HUES64 (cell line): ENCODE results near the gene MACROD2.
A peak's percentile ranks its signal among the peaks of the same experiment; 100 is the strongest.

Experiments
- H3K27ac ChIP-seq: 2 replicates; pipeline ENCODE4 v1.7.0; 2013; ENCODE audit warnings: low read depth, low read length, inconsistent platforms
- H3K27me3 ChIP-seq: 2 replicates; pipeline ENCODE4 v1.6.1; 2013; ENCODE audit warnings: mild to moderate bottlenecking, low read length; ENCODE audit not compliant: insufficient read depth
- H3K36me3 ChIP-seq: 2 replicates; pipeline ENCODE4 v1.6.1; 2013; ENCODE audit warnings: mild to moderate bottlenecking, low read length; ENCODE audit not compliant: insufficient read depth
- H3K4me1 ChIP-seq: 2 replicates; pipeline ENCODE4 v1.6.1; 2013; ENCODE audit warnings: mild to moderate bottlenecking, low read length, moderate library complexity; ENCODE audit not compliant: insufficient read depth
- H3K4me3 ChIP-seq: 2 replicates; pipeline ENCODE4 v1.5.1; 2013; ENCODE audit warnings: mild to moderate bottlenecking, low read length, moderate library complexity
- H3K9ac ChIP-seq: 2 replicates; pipeline ENCODE4 v1.6.1; 2013; ENCODE audit warnings: mild to moderate bottlenecking, low read depth, low read length
- H3K9me3 ChIP-seq: 2 replicates; pipeline ENCODE4 v1.6.1; 2013; ENCODE audit warnings: low read depth, low read length; ENCODE audit not compliant: insufficient read depth
- WGBS: fragments of 150-250, 120-280 bp; methylation state at CpG from one replicate; pipeline ENCODE4 v1.1.7; 2013; ENCODE audit warnings: missing lambda C conversion rate; 5-methylcytosine and 5-hydroxymethylcytosine counted together

Gene MACROD2

GRCh38 chr20:15889514-15890256 lies 1894.4 kb downstream of the MACROD2 start:
- H3K27ac ChIP-seq: peak overlapping the region; percentile 66; the same call in 1 of the 2 replicates

GRCh38 chr20:15890407-15890982 lies 1895.2 kb downstream of the MACROD2 start:
- no peak overlapping the region for H3K4me3 ChIP-seq
- peaks cover 9% of the 10 kb centered on the region; the same call in 1 of the 2 replicates for H3K9me3 ChIP-seq
- no peaks in the 10 kb centered on the region for H3K27me3 ChIP-seq
- H3K36me3 ChIP-seq: no peaks in the 10 kb centered on the region
- peaks cover 15% of the 10 kb centered on the region for H3K4me1 ChIP-seq
- H3K27ac ChIP-seq: no peak overlapping the region
- no peak overlapping the region for H3K9ac ChIP-seq
- 92% methylated on average over 4 of the region's 4 CpGs for WGBS

More at GRCh38 chr20:15889514-15890256, 1894.4 kb downstream of the MACROD2 start:
- no peaks in the 10 kb centered on the region for H3K27me3 ChIP-seq
- H3K9ac ChIP-seq: no peak overlapping the region
- H3K4me3 ChIP-seq: no peak overlapping the region
- H3K9me3 ChIP-seq: peaks cover 9% of the 10 kb centered on the region; the same call in 1 of the 2 replicates
- H3K4me1 ChIP-seq: peaks cover 15% of the 10 kb centered on the region
- H3K36me3 ChIP-seq: no peaks in the 10 kb centered on the region

- Histone ChIP-seq H3K9ac (no peak overlapping the region), H3K4me1 (no peaks in the 10 kb centered on the region), H3K27ac (no peak overlapping the region), H3K4me3 (no peak overlapping the region), H3K9me3 (no peaks in the 10 kb centered on the region), H3K27me3 (no peaks in the 10 kb centered on the region), H3K36me3 (no peaks in the 10 kb centered on the region)
- WGBS: 94% methylated on average over 5 of the region's 5 CpGs
Measured at GRCh38 chr20:15895126-15895525, 1899.8 kb downstream of the MACROD2 start.

GRCh38 chr20:15895560-15896084 lies 1900.3 kb downstream of the MACROD2 start:
- no peaks in the 10 kb centered on the region for H3K4me1 ChIP-seq
- no peak overlapping the region for H3K4me3 ChIP-seq
- H3K27me3 ChIP-seq: no peaks in the 10 kb centered on the region
- no peaks in the 10 kb centered on the region for H3K9me3 ChIP-seq
- no peak overlapping the region for H3K9ac ChIP-seq
- 80% methylated on average over 6 of the region's 6 CpGs for WGBS
- no peak overlapping the region for H3K27ac ChIP-seq
- no peaks in the 10 kb centered on the region for H3K36me3 ChIP-seq

- 100% methylated on average over 1 of the region's 4 CpGs for WGBS
- no peaks in the 10 kb centered on the region for H3K9me3 ChIP-seq
- no peak overlapping the region for H3K27ac ChIP-seq
- H3K36me3 ChIP-seq: no peaks in the 10 kb centered on the region
- H3K9ac ChIP-seq: no peak overlapping the region
- no peaks in the 10 kb centered on the region for H3K4me1 ChIP-seq
- no peaks in the 10 kb centered on the region for H3K27me3 ChIP-seq
- no peak overlapping the region for H3K4me3 ChIP-seq
Measured at GRCh38 chr20:15899967-15900366, 1904.7 kb downstream of the MACROD2 start.

GRCh38 chr20:15900443-15900842 lies 1905.1 kb downstream of the MACROD2 start:
- Histone ChIP-seq H3K9ac (no peak overlapping the region), H3K36me3 (no peaks in the 10 kb centered on the region), H3K9me3 (no peaks in the 10 kb centered on the region), H3K4me3 (no peak overlapping the region), H3K27me3 (no peaks in the 10 kb centered on the region), H3K4me1 (no peaks in the 10 kb centered on the region), H3K27ac (no peak overlapping the region)
- 90% methylated on average over 1 of the region's 1 CpG for WGBS

- Histone ChIP-seq H3K9ac (no peak overlapping the region), H3K4me3 (no peak overlapping the region), H3K9me3 (no peaks in the 10 kb centered on the region), H3K36me3 (no peaks in the 10 kb centered on the region), H3K27ac (no peak overlapping the region), H3K27me3 (no peaks in the 10 kb centered on the region), H3K4me1 (no peaks in the 10 kb centered on the region)
- WGBS: 83% methylated on average over 9 of the region's 9 CpGs
Measured at GRCh38 chr20:15902493-15902892, 1907.2 kb downstream of the MACROD2 start.

GRCh38 chr20:15905661-15906060 lies 1910.3 kb downstream of the MACROD2 start:
- H3K27me3 ChIP-seq: no peaks in the 10 kb centered on the region
- 95% methylated on average over 3 of the region's 3 CpGs for WGBS
- H3K27ac ChIP-seq: no peak overlapping the region
- no peaks in the 10 kb centered on the region for H3K9me3 ChIP-seq
- H3K36me3 ChIP-seq: no peaks in the 10 kb centered on the region
- H3K4me1 ChIP-seq: no peaks in the 10 kb centered on the region
- no peak overlapping the region for H3K9ac ChIP-seq
- H3K4me3 ChIP-seq: no peak overlapping the region

- Histone ChIP-seq H3K4me1 (no peaks in the 10 kb centered on the region), H3K9ac (no peak overlapping the region), H3K36me3 (no peaks in the 10 kb centered on the region), H3K27me3 (no peaks in the 10 kb centered on the region), H3K27ac (no peak overlapping the region), H3K4me3 (no peak overlapping the region), H3K9me3 (no peaks in the 10 kb centered on the region)
- 97% methylated on average over 2 of the region's 2 CpGs for WGBS
Measured at GRCh38 chr20:15909995-15910394, 1914.7 kb downstream of the MACROD2 start.

GRCh38 chr20:15911581-15911980 lies 1916.3 kb downstream of the MACROD2 start:
- Histone ChIP-seq H3K27me3 (no peaks in the 10 kb centered on the region), H3K27ac (no peak overlapping the region), H3K4me1 (peaks cover 3% of the 10 kb centered on the region; the same call in 1 of the 2 replicates), H3K9me3 (no peaks in the 10 kb centered on the region), H3K9ac (no peak overlapping the region), H3K36me3 (no peaks in the 10 kb centered on the region), H3K4me3 (no peak overlapping the region)
- 87% methylated on average over 7 of the region's 7 CpGs for WGBS

GRCh38 chr20:15913391-15914025 lies 1918.2 kb downstream of the MACROD2 start:
- Histone ChIP-seq H3K4me3 (no peak overlapping the region), H3K9ac (no peak overlapping the region), H3K4me1 (peaks cover 12% of the 10 kb centered on the region; the same call in 1 of the 2 replicates), H3K9me3 (no peaks in the 10 kb centered on the region), H3K27ac (no peak overlapping the region), H3K36me3 (no peaks in the 10 kb centered on the region), H3K27me3 (no peaks in the 10 kb centered on the region)
- 94% methylated on average over 2 of the region's 3 CpGs for WGBS
